Endometrial microvascular endothelial cells (primary cell): ENCODE results near the gene FGF1. TPM values are rescaled to one million over a fixed set of nuclear protein-coding genes. Genes with fewer than 3 reads are reported as not detected.
"Not testable (repeated sequence)": the region's sequence is repeated elsewhere in the genome, so short reads cannot be mapped to it uniquely, and the experiment has no call there.

Source experiments
- in situ Hi-C: cut with HindIII; loops from 2 replicates; pipeline ENCODE4 v1.10.0; 2017; ENCODE audit warnings: low sequenced_read_pairs, low pct_unique_long_range_greater_than_20kb; ENCODE audit errors: inconsistent ontology term
- total RNA-seq: library from RNA; depleted of rRNA; stranded (reverse); fragments of >200 nt; gene quantifications from one replicate; pipeline ENCODE4 v1.2.3, GENCODE V29; 2015; ENCODE audit errors: inconsistent ontology term

The FGF1 gene
- total RNA-seq, 1 donor from 2014 or later = 0.37 TPM

DNA sequence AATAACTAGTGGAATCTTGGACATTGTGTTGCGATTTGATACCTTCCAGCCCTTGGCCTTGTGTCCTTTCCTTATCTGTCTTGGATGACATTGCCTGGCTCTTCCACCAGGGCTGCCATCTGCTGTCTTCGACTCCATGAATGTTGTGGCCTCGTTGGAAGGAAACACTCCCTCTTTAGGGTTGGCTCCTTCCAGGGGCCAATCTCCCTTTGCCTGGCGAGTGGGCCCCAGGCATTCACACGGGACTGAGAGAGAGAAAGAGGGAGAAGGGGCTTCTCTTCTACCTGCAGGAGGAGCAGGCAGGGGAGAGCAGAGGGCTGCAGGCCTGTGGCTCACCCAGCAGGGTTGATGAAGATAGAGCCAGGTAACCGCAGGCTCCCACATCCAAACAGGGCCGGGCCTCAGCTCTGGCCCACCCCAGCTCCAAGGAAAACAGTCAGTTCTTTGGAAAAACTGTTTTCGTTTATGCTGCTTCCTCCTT is 31.3 kb downstream of the FGF1 start:
- in situ Hi-C loops = no loop called here

DNA sequence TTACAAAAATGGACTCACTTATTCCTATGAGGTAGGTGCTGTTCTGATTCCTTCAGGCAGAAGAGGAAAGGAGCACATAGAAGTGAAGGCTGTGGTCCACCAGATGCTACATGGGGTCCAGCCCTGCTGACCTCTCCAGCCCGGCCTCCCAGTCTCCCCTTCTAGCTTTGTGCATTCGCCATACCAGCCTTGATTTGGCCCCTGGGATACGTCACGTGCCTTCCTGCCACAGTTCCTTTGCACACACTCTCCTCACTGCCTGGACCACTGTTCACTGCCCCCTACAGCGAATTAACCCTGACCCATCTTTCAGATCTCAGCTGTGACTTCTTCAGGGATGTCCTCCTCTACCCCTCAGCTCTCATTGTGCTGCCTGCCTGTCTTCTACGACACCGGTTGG is 32.6 kb downstream of the FGF1 start:
- in situ Hi-C loops = no loop called here

DNA sequence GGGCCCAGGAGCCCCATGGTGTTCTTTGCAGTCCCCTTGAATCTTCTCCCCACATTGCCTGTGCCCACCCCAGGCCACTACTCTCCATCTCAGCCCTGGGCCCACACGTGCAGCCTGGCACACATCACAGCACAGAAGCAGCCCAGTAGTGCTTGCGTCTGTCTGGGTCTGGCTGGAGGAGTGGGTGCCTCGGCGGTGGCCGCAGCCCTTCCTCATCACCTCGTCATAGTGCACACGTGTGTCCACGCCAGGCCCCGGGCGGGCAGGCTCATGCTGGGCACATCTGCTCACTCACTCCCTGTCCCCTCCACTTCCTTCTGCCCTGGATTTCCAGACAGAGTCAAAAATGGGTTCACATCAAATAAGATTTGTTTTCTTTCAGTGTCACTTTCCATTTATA is 33.3 kb downstream of the FGF1 start:
- in situ Hi-C loops = no loop called here

DNA sequence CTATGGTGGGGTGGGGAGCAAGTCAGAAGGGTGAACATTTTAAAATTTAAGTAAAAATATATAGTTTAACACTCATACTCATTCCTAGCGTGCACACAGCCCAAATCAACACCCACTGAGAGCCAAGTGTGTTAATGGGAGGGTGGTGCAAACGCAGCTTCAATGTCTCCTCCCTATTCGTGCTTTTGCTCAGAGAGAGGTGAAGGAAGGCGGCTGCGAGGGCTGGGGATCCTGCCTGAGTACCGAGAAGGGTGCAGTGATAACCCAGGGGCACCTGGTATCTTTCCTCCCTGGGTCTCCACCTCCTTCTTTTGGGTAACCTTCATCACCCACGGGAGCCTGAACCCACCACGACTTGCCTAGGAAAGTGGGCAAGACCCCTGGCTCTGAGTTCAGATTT is 35.0 kb downstream of the FGF1 start:
- in situ Hi-C loops = no loop called here

DNA sequence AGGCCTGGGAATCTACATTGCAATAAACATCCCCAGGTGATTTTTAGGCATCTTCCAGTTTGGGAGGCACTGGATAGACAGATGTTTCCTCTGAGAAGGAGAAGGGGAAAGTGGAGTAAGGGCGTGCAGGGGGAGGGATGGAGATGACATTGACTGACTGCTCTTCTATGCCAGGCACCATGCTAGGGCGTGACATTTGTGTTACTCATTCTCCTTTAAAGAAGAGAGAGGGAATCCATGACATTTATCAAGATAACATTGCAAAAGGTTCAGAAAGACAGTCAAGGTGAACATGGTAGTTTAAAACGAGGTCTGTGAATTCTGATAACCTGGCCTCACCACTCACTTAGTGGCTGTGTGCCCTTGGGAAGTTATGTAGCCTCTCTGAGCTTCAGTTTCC is 35.8 kb downstream of the FGF1 start:
- in situ Hi-C loops = no loop called here

DNA sequence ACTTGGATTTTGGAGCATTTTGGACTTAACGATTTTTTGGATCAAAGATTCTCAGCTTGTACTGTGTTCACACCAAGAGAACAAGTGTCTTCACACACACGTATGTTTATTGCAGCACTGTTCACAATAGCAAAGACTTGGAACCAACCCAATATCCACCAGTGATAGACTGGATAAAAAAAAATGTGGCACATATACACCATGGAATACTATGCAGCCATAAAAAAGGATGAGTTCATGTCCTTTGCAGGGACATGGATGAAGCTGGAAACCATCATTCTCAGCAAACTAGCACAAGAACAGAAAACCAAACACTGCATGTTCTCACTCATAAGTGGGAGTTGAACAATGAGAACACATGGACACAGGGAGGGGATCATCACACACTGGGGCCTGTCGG is 37.8 kb downstream of the FGF1 start:
- in situ Hi-C loops = not testable (repeated sequence)

DNA sequence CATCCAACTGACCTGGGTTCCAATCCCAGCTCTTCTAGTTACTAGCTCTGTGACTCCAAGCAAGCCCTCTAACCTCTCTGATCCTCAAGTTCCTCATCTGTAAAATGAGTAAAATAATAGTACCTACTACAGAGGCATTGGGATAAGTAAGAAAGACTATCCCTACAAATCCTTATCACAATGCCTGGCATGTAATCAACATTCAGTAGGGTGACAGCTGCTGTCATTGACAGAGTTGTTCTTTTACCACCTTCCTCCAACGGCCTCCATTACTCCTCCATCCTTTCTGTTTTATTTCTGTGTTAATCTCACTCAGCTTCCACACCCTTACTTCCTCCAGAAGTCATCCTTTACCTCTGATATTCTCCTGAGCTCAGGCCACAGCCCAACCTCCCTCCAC is 40.4 kb downstream of the FGF1 start:
- in situ Hi-C loops = no loop called here

DNA sequence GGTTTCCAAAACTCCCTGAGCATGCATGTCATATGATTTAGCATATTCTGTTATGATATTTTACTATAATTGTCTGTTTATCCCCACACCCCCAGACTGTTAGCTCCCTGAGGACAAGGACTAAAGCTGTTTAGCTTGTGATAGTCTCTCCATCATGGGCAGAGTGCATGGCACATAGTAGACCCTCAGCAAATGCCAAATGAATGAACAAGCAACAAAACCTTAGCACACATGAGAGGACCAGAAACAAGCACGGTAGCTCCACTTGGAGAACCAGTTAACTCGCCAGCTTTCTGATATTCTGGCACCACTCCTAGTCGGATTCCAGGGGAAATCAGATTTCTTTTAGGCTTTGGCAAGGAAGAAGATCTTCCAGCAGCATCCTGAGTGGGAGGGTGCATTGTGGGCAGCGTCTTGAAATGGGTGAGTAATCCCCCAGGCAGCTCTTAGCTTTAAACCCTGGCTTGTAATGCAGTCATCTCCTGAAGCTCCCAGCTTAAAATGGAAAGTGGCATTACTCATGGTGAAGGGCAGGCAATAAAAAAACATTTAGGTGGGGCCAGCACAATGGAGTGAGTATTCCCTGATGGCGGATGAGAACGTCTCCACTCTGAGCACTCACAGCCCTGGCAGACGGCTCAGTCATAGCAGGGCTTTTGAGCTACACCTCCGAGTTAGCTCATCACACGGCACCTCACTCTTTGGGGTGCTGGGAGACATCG is 41.1 kb downstream of the FGF1 start:
- in situ Hi-C loops = no loop called here

DNA sequence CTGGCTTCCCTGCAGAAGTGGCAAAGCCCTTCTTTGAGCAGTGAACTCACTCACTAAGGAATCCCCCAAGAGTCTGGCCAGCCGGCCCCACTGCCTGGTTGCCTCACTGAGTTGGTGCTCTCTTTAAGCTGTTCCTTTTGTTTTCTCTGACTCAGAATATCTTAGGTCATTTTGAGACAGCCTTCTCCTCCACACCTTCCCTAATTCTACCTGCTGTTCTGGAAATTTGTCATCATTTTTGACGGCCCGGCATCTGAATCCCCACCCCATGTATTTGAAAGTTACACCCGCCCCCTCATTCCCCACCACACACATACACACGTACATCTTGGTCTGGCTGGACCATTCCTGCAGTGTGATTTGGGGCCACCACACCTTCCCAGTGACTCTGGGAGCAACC is 41.8 kb downstream of the FGF1 start:
- in situ Hi-C loops = no loop called here

DNA sequence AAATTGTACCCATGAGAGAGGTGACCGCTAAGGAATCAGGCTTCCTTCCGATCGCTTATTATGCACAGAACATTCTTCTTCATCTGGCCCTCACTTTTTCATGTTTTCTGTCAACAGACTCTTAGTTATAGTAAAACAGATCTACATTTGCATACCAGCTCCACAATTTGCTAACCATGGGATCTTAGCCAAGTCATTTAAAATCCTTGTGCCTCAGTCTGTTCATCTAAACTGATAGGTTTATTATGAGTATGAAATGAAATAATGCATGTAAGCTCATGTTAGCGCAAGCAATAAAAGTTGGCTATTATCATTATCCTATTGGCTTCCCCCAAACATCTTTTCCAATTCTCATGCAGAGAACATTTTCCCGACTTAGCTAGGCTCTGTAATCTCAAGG is 42.3 kb downstream of the FGF1 start:
- in situ Hi-C loops = no loop called here

DNA sequence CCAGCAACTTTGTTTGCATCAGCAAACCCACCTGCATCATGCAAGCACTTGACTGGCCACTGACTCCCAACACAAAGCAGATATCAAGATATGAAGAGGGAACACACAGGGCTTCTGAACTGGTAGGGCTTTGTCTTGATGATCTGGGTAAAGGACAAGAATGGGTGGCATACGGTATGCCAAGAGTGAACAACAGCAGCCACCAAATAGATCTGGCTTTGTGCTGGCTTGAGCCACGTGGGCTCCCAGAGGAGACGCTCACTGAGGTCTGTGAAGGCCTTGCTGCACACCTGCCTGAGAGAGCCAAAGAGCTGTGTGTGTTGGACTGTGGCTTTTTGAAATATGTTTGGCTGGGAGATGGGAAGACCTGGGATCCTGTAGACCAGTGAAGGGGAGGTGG is 43.5 kb downstream of the FGF1 start:
- in situ Hi-C loops = no loop called here

DNA sequence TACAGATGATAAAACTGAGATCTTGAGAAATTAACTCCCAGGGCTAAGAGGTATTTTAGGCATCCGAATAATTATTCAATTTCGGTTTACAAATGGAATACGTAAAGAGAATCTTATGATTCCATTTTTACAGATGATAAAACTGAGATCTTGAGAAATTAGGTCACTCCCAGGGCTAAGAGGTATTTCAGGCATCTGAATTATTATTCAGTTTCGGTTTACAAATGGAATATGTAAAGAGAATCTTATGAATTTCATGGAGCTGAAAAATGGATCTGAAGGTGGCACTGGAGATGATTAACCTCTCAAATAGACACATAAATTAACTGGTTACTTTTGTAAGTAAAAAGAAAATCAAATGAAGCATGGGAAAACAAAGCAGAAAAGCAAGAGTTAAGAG is 44.2 kb downstream of the FGF1 start:
- in situ Hi-C loops = no loop called here

DNA sequence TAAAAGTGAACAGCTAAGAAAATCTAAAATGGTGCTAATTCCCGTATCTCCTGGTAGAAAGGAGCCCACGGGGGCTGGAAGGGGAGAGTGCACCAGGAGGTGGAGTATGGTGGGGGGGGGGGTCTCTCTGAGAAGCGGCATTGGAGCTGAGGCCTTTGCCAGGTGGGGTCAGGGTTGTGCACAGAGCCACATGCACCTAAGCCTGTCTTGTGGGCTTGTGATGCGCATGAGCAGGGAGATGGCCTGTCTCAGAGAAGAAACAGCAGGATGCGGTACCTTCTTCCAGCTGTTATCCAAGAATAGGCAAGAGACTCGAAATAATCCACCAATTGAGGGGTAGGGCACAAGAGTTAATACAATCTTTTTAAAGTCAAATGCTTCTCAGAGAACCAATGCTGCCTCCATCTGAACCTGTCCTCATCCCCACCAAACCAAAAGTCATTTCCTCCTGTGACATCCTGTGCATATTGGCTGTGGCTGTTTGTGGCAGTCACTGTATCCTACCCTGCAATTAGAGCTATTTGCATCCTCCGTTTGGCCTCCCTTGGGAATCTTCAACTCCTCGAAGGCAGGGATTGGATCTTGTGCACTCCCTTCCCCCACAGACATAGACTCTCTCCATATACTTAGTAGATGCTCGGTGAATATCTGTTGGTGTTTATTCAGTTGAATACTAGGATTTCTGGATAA is 45.4 kb downstream of the FGF1 start:
- in situ Hi-C loops = no loop called here

DNA sequence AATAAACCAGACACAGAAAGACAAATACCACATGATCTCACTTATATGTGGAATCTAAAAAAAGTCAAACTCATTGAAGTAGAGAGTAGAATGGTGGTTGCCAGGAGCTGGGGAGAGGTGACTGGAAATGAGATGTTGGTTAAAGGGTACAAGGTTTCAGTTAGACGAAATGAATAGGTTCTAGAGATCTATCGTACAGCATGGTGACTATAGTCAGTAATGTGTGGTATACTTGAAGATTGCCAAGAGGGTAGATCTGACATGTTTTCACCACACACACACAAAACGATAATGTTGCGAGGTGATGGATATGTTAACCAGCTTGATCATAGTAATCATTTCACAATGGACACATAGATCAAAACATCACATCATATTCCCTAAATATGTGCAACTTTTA is 46.4 kb downstream of the FGF1 start:
- in situ Hi-C loops = no loop called here

DNA sequence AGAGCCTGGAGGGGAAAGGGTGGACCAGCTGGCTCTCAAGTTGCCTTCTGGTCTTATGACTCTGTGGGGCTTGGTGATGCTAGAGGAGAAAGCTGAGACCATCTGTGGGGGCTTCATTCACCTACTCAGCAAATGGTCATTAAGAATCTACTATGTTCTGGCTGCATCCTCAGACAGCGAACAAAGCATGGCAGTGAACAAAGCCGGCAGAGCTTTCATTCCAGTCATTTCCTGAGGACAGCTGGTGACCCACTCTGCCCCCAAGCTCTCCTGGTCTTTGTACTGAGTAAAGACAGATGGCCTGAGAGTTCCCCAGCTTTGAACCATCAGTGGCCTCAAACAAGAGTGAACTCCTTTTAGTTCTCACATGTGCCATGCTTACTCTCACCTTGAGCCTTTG is 48.0 kb downstream of the FGF1 start:
- in situ Hi-C loops = no loop called here

DNA sequence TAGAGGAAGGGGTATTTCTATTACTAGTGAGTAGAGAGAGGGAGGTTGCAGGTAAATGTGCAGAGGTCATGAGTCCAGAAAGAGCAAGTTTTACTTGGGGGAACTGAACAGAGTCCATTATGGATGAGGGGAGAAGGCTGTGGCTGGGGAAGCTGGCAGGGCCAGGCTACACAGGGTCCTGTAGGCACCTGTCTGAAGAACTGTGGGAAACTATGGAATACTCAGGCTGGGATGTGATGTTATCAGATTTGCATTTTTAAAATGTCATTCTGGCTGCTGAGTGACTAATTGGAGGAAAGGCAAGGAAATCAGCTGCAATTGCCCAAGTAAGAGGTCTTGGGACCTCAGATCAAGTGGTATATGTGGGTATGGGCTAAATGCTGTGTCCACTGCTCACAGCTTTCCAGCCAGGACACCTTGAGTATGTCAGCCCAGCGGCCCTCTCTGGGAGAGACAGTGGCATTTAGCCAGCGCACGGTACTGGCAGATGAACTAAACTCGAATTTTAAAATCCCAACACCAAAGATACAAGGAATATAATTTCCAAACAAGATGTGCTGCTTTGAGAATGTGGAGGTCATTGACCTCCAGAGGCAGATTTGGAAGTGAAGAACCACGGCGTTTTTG is 49.1 kb downstream of the FGF1 start:
- in situ Hi-C loops = no loop called here

DNA sequence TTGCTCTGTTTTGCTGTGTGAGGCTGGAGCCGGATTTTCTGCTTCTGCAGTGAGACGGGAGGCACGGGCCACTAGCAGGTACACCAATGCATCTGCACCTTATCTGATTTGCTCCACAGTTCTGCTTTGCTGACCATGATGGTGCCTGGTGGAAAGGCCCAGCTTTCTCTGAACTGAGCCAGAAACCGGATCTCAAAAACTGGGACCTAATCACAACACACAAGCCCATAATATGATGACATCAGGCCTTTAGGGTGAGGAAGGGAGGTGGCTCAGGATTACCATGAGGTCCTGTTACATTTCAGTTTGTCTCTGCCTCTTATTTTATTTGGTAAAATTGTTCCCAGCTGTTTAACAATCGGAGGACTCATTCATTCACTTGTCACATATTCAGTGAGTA is 49.8 kb downstream of the FGF1 start:
- in situ Hi-C loops = no loop called here

DNA sequence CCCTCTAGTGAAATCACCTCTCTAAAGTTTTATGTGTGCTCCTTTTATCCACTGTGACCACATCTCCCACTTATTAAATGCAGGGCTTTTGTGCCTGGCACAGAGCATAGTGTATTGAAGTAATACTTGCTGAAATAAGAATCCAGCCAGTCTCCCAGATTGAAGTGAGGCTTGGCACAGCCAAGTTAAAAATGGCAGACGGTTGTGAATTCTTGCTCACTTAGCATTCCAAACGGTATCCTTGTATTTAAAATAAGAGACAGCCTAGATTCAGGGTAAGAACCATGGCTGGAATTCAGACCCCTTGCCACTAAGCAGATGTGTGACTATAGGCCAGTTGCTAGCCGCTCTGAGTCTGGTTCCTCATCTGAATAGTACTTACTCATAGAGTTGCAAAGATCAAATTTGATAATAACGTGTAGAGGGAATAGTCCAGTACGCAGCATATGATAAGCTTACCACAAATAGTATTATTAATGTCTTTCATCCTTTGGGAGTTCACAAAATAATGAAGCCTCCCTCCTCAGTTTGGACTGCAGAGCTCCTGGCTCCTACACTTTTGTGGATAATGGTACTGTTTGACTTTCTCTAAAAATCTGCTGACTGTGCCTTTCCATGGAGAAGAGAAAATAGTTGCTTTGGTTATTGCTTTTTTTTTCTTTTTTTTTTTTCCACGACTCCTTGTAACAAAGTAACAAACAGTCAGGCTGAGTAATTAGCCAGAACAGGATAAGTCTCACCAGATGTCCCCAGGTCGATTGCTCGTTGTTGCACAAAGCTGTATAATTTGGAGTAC is 51.5 kb downstream of the FGF1 start:
- in situ Hi-C loops = no loop called here

DNA sequence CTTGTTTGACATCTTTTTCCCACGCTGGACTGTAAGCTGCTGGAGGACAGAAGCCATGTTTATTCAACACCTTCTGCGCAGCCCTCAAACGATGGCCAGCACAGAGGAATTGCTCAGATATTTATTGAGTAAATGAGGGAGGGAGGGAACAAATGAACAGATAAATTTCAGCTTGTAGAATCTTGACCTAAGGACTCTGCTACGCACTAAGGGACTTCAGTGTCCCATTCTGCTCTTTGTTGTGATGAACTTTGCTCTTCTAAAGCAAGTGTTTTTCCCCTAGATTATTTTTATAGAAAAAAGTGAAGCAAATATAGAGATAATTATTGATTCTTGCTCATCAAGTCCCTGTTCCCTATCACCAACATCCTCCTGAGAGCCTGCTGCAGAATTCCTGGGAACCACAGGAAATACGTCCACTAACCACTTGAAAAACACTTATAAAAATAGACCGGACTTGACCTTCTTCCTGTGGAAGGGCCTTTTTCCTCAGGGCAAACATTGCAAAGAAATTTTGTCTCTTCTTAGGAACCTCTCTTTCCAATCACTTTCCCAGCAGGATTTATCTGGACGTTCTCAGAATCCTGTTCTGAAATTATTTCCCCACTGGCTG is 54.9 kb downstream of the FGF1 start:
- in situ Hi-C loops = no loop called here
